Measurements from ENCODE around the gene PDE8B. TPM values are rescaled to one million over a fixed set of nuclear protein-coding genes. Genes with fewer than 3 reads are reported as not detected.

The PDE8B gene
- polyA plus RNA-seq, 1 donor (not counting 4 experiments of a cell fraction or from before 2014, with no cell fraction given) = not detected

GRCh38 chr5:77347435-77348098 lies 137.1 kb downstream of the PDE8B start:
- H4K20me1 ChIP-seq (ENCODE audit: control insufficient read depth, extremely low read depth, insufficient read depth, low read length) = no peaks in the 10 kb centered on the region
- H3K27ac ChIP-seq (ENCODE audit: control insufficient read depth, insufficient read depth, low read length) = no peak overlapping the region
- H2AFZ ChIP-seq (ENCODE audit: control insufficient read depth, low read length) = no peak overlapping the region
- no peaks in the 10 kb centered on the region for H3K79me2 ChIP-seq (ENCODE audit: control insufficient read depth, insufficient read depth, low read length)
- DNase-seq (ENCODE audit: low read depth, low spot score) (no peak), FAIRE-seq (no peak)
- dilution Hi-C loops (cut with MboI; ENCODE audit: extremely low pct_ligation_motif_present, low sequenced_read_pairs) = no loop called here
- H3K4me1 ChIP-seq (ENCODE audit: control insufficient read depth, extremely low read depth, insufficient read depth, low read length) = no peaks in the 10 kb centered on the region
- H3K9ac ChIP-seq (ENCODE audit: control insufficient read depth, extremely low read depth, insufficient read depth, low read length) = no peak overlapping the region
- no peaks in the 10 kb centered on the region for H3K36me3 ChIP-seq (ENCODE audit: control insufficient read depth in 2 of 2, extremely low read depth in 1 of 2, insufficient read depth in 2 of 2, low read length in 2 of 2)
- no peaks in the 10 kb centered on the region for H3K9me3 ChIP-seq (ENCODE audit: control insufficient read depth, low read depth, low read length)
- H3K9me1 ChIP-seq (ENCODE audit: control insufficient read depth, extremely low read depth, insufficient read depth, low read length) = no peaks in the 10 kb centered on the region
- no peaks in the 10 kb centered on the region for H3K27me3 ChIP-seq (ENCODE audit: control insufficient read depth, extremely low read depth, insufficient read depth, low read length)
- no peak overlapping the region for H3K4me2 ChIP-seq (ENCODE audit: control insufficient read depth, extremely low read depth, insufficient read depth, low read depth, low read length)
- TF ChIP-seq EZH2 (IDR thresholded peaks at IDR 0.05; ENCODE audit: low read length) (no peak), CTCF (optimal IDR thresholded peaks at IDR 0.05 in 1 of 3, IDR thresholded peaks at IDR 0.05 in 1 of 3, conservative IDR thresholded peaks at IDR 0.05 in 1 of 3; ENCODE audit: extremely low read depth in 1 of 3, insufficient read depth in 2 of 3, low read length in 3 of 3) (no peak)
- H3K4me3 ChIP-seq (ENCODE audit: control insufficient read depth in 2 of 3, extremely low read depth in 1 of 3, insufficient read depth in 2 of 3, low read depth in 1 of 3, low read length in 3 of 3) = no peak overlapping the region

GRCh38 chr5:77353251-77353650 lies 142.8 kb downstream of the PDE8B start:
- TF ChIP-seq EZH2 (IDR thresholded peaks at IDR 0.05; ENCODE audit: low read length) (no peak), CTCF (optimal IDR thresholded peaks at IDR 0.05 in 1 of 3, IDR thresholded peaks at IDR 0.05 in 1 of 3, conservative IDR thresholded peaks at IDR 0.05 in 1 of 3; ENCODE audit: extremely low read depth in 1 of 3, insufficient read depth in 2 of 3, low read length in 3 of 3) (no peak)
- H2AFZ ChIP-seq (ENCODE audit: control insufficient read depth, low read length) = no peak overlapping the region
- FAIRE-seq = no peak
- H3K79me2 ChIP-seq (ENCODE audit: control insufficient read depth, insufficient read depth, low read length) = no peaks in the 10 kb centered on the region
- no peaks in the 10 kb centered on the region for H3K36me3 ChIP-seq (ENCODE audit: control insufficient read depth in 2 of 2, extremely low read depth in 1 of 2, insufficient read depth in 2 of 2, low read length in 2 of 2)
- H3K9me1 ChIP-seq (ENCODE audit: control insufficient read depth, extremely low read depth, insufficient read depth, low read length) = no peaks in the 10 kb centered on the region
- no peak for DNase-seq (ENCODE audit: low read depth, low spot score)
- H3K4me1 ChIP-seq (ENCODE audit: control insufficient read depth, extremely low read depth, insufficient read depth, low read length) = no peaks in the 10 kb centered on the region
- dilution Hi-C loops (cut with MboI; ENCODE audit: extremely low pct_ligation_motif_present, low sequenced_read_pairs) = no loop called here
- H3K4me3 ChIP-seq (ENCODE audit: control insufficient read depth in 2 of 3, extremely low read depth in 1 of 3, insufficient read depth in 2 of 3, low read depth in 1 of 3, low read length in 3 of 3) = no peak overlapping the region
- no peaks in the 10 kb centered on the region for H4K20me1 ChIP-seq (ENCODE audit: control insufficient read depth, extremely low read depth, insufficient read depth, low read length)
- no peaks in the 10 kb centered on the region for H3K27me3 ChIP-seq (ENCODE audit: control insufficient read depth, extremely low read depth, insufficient read depth, low read length)
- H3K27ac ChIP-seq (ENCODE audit: control insufficient read depth, insufficient read depth, low read length) = no peak overlapping the region
- H3K4me2 ChIP-seq (ENCODE audit: control insufficient read depth, extremely low read depth, insufficient read depth, low read depth, low read length) = no peak overlapping the region
- H3K9ac ChIP-seq (ENCODE audit: control insufficient read depth, extremely low read depth, insufficient read depth, low read length) = no peak overlapping the region
- H3K9me3 ChIP-seq (ENCODE audit: control insufficient read depth, low read depth, low read length) = no peaks in the 10 kb centered on the region

Data from keratinocyte (primary cell).